NCI-H1694 (cell line): ENCODE results near the gene TAAR8.
"Not testable (repeated sequence)": the region's sequence is repeated elsewhere in the genome, so short reads cannot be mapped to it uniquely, and the experiment has no call there.

Experiments used
- DNase-seq: peaks from one replicate; lab custom pipeline; 2025; lab: John Stamatoyannopoulos, UW

TAAR8 gene

GRCh38 chr6:132552372-132552771, at the start of gene TAAR8:
TSS of gene TAAR8 (plus strand) at chr6:132552672. CDS start at chr6:132552693, 21 bp downstream.
- DNase-seq: no peak

- DNase-seq: no peak
Measured at GRCh38 chr6:132504757-132505156, 47.7 kb upstream of the TAAR8 start.

GRCh38 chr6:132505158-132505557, 47.3 kb upstream of the TAAR8 start:
- no peak for DNase-seq

GRCh38 chr6:132506461-132506860, 46.0 kb upstream of the TAAR8 start:
- DNase-seq: no peak

- no peak for DNase-seq
Measured at GRCh38 chr6:132506869-132507808, 45.3 kb upstream of the TAAR8 start.

- DNase-seq: no peak
Measured at GRCh38 chr6:132511210-132511830, 41.2 kb upstream of the TAAR8 start.

GRCh38 chr6:132511831-132512220, 40.6 kb upstream of the TAAR8 start:
- no peak for DNase-seq

GRCh38 chr6:132512342-132512637, 40.2 kb upstream of the TAAR8 start:
- no peak for DNase-seq

GRCh38 chr6:132512638-132513632, 39.5 kb upstream of the TAAR8 start, which contains the start of gene STX7:
TSS of gene STX7 (minus strand) at chr6:132513116. CDS start at chr6:132503530, 9,586 bp downstream.
- DNase-seq: peak; percentile 67

GRCh38 chr6:132513831-132514545, 38.5 kb upstream of the TAAR8 start:
- DNase-seq: no peak

- no peak for DNase-seq
Measured at GRCh38 chr6:132515386-132515785, 37.1 kb upstream of the TAAR8 start.

- DNase-seq: no peak
Measured at GRCh38 chr6:132520953-132521352, 31.5 kb upstream of the TAAR8 start.

GRCh38 chr6:132524646-132525045, 27.8 kb upstream of the TAAR8 start:
- no peak for DNase-seq

GRCh38 chr6:132525866-132526265, 26.6 kb upstream of the TAAR8 start:
- DNase-seq: no peak

- no peak for DNase-seq
Measured at GRCh38 chr6:132526461-132526860, 26.0 kb upstream of the TAAR8 start.

GRCh38 chr6:132527791-132528190, 24.7 kb upstream of the TAAR8 start:
- DNase-seq: no peak

GRCh38 chr6:132530293-132530974, 22.0 kb upstream of the TAAR8 start:
- DNase-seq: peak; percentile 52

GRCh38 chr6:132534546-132534945, 17.9 kb upstream of the TAAR8 start:
- DNase-seq: not testable (repeated sequence)

GRCh38 chr6:132537145-132537544, 15.3 kb upstream of the TAAR8 start:
- no peak for DNase-seq

GRCh38 chr6:132537977-132538376, 14.5 kb upstream of the TAAR8 start, which contains the start of gene TAAR9:
TSS of gene TAAR9 (plus strand) at chr6:132538277. CDS start at chr6:132538290, 13 bp downstream.
- no peak for DNase-seq

GRCh38 chr6:132544826-132545225, 7.6 kb upstream of the TAAR8 start:
- DNase-seq: no peak
